CD14-positive monocyte (primary cell): ENCODE data around the gene ACP7. TPM values are rescaled to one million over a fixed set of nuclear protein-coding genes. Genes with fewer than 3 reads are reported as not detected.
"Not testable (repeated sequence)": the region's sequence is repeated elsewhere in the genome, so short reads cannot be mapped to it uniquely, and the experiment has no call there.

Experiments used
- DNase-seq, 3 donors: peaks; one replicate each; pipeline ENCODE4 v3.0.0-alpha.2; 2011 to 2022
- H2AFZ ChIP-seq: 2 replicates; pipeline ENCODE4 v1.6.0; 2012; ENCODE audit warnings: mild to moderate bottlenecking, low read depth, low read length, inconsistent platforms; ENCODE audit not compliant: insufficient read depth, poor library complexity, severe bottlenecking
- H3K27ac ChIP-seq, 2 donors: 1 replicate in 1 of 2; 2 replicates in 1 of 2; pipeline ENCODE4 v1.5.1; 2012 to 2013; ENCODE audit warnings: low read length in 2 of 2, control low read depth in 1 of 2, inconsistent platforms in 1 of 2, low read depth in 1 of 2, mild to moderate bottlenecking in 1 of 2
- H3K27me3 ChIP-seq, 2 donors: one replicate each; pipeline versions ENCODE4 v1.6.0 to v1.6.1; 2011 to 2013; ENCODE audit warnings: low read length in 2 of 2; ENCODE audit not compliant: control insufficient read depth in 2 of 2, insufficient read depth in 2 of 2
- H3K36me3 ChIP-seq, 2 donors: replicated peaks in 1 of 2; 1 replicate in 1 of 2; 2 replicates in 1 of 2; pipeline versions ENCODE4 v1.5.1 to v1.6.1; 2012 to 2013; ENCODE audit warnings: low read length in 2 of 2, control low read depth in 1 of 2, inconsistent platforms in 1 of 2, mild to moderate bottlenecking in 1 of 2; ENCODE audit not compliant: insufficient read depth in 2 of 2, control insufficient read depth in 1 of 2
- H3K4me1 ChIP-seq, 2 donors: 1 replicate in 1 of 2; 2 replicates in 1 of 2; pipeline versions ENCODE4 v1.5.1 to v1.6.1; 2012 to 2013; ENCODE audit warnings: low read length in 2 of 2, control low read depth in 1 of 2, inconsistent platforms in 1 of 2, mild to moderate bottlenecking in 1 of 2, moderate library complexity in 1 of 2; ENCODE audit not compliant: insufficient read depth in 2 of 2, control insufficient read depth in 1 of 2
- H3K4me2 ChIP-seq: replicated peaks from 2 replicates; pipeline ENCODE3; 2012; ENCODE audit warnings: low read length, moderate library complexity, mild to moderate bottlenecking; ENCODE audit not compliant: poor library complexity, severe bottlenecking; ENCODE audit errors: extremely low read depth
- H3K4me3 ChIP-seq, 3 experiments: fragments of 200-600 bp in 1 of 3; sonication (generic) in 1 of 3; replicated peaks in 1 of 3; 1 replicate in 2 of 3; 2 replicates in 1 of 3; pipeline ENCODE4 v1.5.1; 2011 to 2013; ENCODE audit warnings: low read length in 3 of 3, mild to moderate bottlenecking in 3 of 3, control low read depth in 2 of 3, low read depth in 2 of 3, inconsistent platforms in 1 of 3, moderate library complexity in 1 of 3
- H3K79me2 ChIP-seq: 2 replicates; pipeline ENCODE4 v1.6.0; 2012; ENCODE audit warnings: mild to moderate bottlenecking, control low read depth, inconsistent platforms, low read length, moderate library complexity; ENCODE audit not compliant: insufficient read depth
- H3K9ac ChIP-seq: 2 replicates; pipeline ENCODE4 v1.6.0; 2017; ENCODE audit warnings: low read length, mild to moderate bottlenecking; ENCODE audit not compliant: insufficient read depth, poor library complexity, severe bottlenecking
- H3K9me3 ChIP-seq, 2 donors: replicated peaks in 1 of 2; 1 replicate in 1 of 2; 2 replicates in 1 of 2; pipeline versions ENCODE4 v1.5.1 to v1.6.1; 2012 to 2013; ENCODE audit warnings: low read length in 2 of 2, control low read depth in 1 of 2; ENCODE audit not compliant: control insufficient read depth in 1 of 2, insufficient read depth in 1 of 2
- H4K20me1 ChIP-seq: 2 replicates; pipeline ENCODE4 v1.6.0; 2012; ENCODE audit warnings: mild to moderate bottlenecking, low read length, control low read depth, moderate library complexity; ENCODE audit not compliant: insufficient read depth
- H3K27ac Mint-ChIP-seq, 7 donors: one replicate each; pipeline ENCODE4 v1.8.0; 2020; ENCODE audit warnings: mild to moderate bottlenecking in 7 of 7, mixed read lengths in 7 of 7, moderate library complexity in 6 of 7, inconsistent platforms in 2 of 7
- H3K27me3 Mint-ChIP-seq, 3 donors: one replicate each; pipeline ENCODE4 v1.8.0; 2021 to 2022; ENCODE audit warnings: low read depth in 3 of 3, mild to moderate bottlenecking in 3 of 3, mixed read lengths in 3 of 3, moderate library complexity in 3 of 3, inconsistent platforms in 1 of 3
- H3K36me3 Mint-ChIP-seq, 2 donors: one replicate each; pipeline ENCODE4 v1.8.0; 2020; ENCODE audit warnings: mixed read lengths in 2 of 2, inconsistent platforms in 1 of 2, mild to moderate bottlenecking in 1 of 2
- H3K4me1 Mint-ChIP-seq: one replicate; pipeline ENCODE4 v1.8.0; 2020; ENCODE audit warnings: mild to moderate bottlenecking, mixed read lengths
- H3K4me3 Mint-ChIP-seq, 2 donors: one replicate each; pipeline ENCODE4 v1.8.0; 2020; ENCODE audit warnings: mild to moderate bottlenecking in 2 of 2, mixed read lengths in 2 of 2, moderate library complexity in 1 of 2
- H3K9me3 Mint-ChIP-seq, 7 donors: one replicate each; pipeline ENCODE4 v1.8.0; 2020 to 2022; ENCODE audit warnings: mixed read lengths in 7 of 7, mild to moderate bottlenecking in 6 of 7, moderate library complexity in 6 of 7, inconsistent platforms in 2 of 7
- CTCF ChIP-seq: fragments of 200-600 bp; IDR thresholded peaks from one replicate; pipeline ENCODE4 v1.8.0; 2022; ENCODE audit warnings: antibody characterized with exemption, mild to moderate bottlenecking
- WGBS: methylation state at CpG from one replicate; pipeline ENCODE4 v1.1.5; 2013; ENCODE audit warnings: missing lambda C conversion rate; ENCODE audit not compliant: insufficient coverage; 5-methylcytosine and 5-hydroxymethylcytosine counted together
- intact Hi-C, 2 donors: fragments of 100-400 bp; cut with micrococcal nuclease; formaldehyde crosslinking; loops; one replicate each; pipeline versions ENCODE4 v1.15.0 to v1.15.1; 2023
- polyA plus RNA-seq, 3 donors: library from polyadenylated mRNA; depleted of rRNA in 1 of 3; unstranded in 2 of 3; stranded (reverse) in 1 of 3; fragments of 300-500 nt in 2 of 3; fragments of >200 nt in 1 of 3; fragmentation: Illumina TruSeq in 2 of 3; gene quantifications; 1 replicate in 2 of 3; 2 replicates in 1 of 3; pipeline ENCODE4 v1.2.3, GENCODE V29; 2012 to 2021

The ACP7 gene
- polyA plus RNA-seq, 3 donors, result not detected

GRCh38 chr19:39113199-39113598 is 29.0 kb downstream of the ACP7 start:
- Mint-ChIP-seq H3K27me3 (peaks cover 6 to 14% (median 8%) of the 10 kb centered on the region in 3 donors), H3K27ac (no peak overlapping the region), H3K9me3 (no peaks in the 10 kb centered on the region), H3K4me3 (no peak overlapping the region), H3K36me3 (no peaks in the 10 kb centered on the region), H3K4me1 (peaks cover 4% of the 10 kb centered on the region)
- 85% methylated on average over 10 of the region's 10 CpGs for WGBS
- Histone ChIP-seq H3K4me3 (no peak overlapping the region), H2AFZ (no peak overlapping the region), H3K9ac (no peak overlapping the region), H4K20me1 (no peaks in the 10 kb centered on the region), H3K27me3 (no peaks in the 10 kb centered on the region), H3K4me1 (no peaks in the 10 kb centered on the region), H3K36me3 (no peaks in the 10 kb centered on the region), H3K4me2 (no peak overlapping the region), H3K27ac (no peak overlapping the region), H3K9me3 (no peaks in the 10 kb centered on the region), H3K79me2 (no peaks in the 10 kb centered on the region)
- no peak for TF ChIP-seq CTCF
- intact Hi-C loops, result no loop called here
- no peak for DNase-seq

GRCh38 chr19:39115105-39115847 is 31.1 kb downstream of the ACP7 start:
- peaks cover 6 to 18% (median 8%) of the 10 kb centered on the region in 3 donors for H3K27me3 Mint-ChIP-seq
- no peaks in the 10 kb centered on the region for H3K79me2 ChIP-seq
- H3K4me1 Mint-ChIP-seq, result peaks cover 4% of the 10 kb centered on the region
- H3K27me3 ChIP-seq, result no peaks in the 10 kb centered on the region
- no peak for TF ChIP-seq CTCF
- DNase-seq, result no peak
- no peak overlapping the region for H3K27ac ChIP-seq
- no peak overlapping the region for H3K4me3 Mint-ChIP-seq
- no peak overlapping the region for H2AFZ ChIP-seq
- intact Hi-C loops, result no loop called here
- 77% methylated on average over 8 of the region's 11 CpGs for WGBS
- H4K20me1 ChIP-seq, result no peaks in the 10 kb centered on the region
- no peaks in the 10 kb centered on the region for H3K36me3 ChIP-seq
- no peak overlapping the region for H3K27ac Mint-ChIP-seq
- no peaks in the 10 kb centered on the region for H3K9me3 Mint-ChIP-seq
- H3K4me3 ChIP-seq, result no peak overlapping the region
- no peak overlapping the region for H3K9ac ChIP-seq
- H3K9me3 ChIP-seq, result no peaks in the 10 kb centered on the region
- H3K36me3 Mint-ChIP-seq, result no peaks in the 10 kb centered on the region
- H3K4me2 ChIP-seq, result no peak overlapping the region
- H3K4me1 ChIP-seq, result no peaks in the 10 kb centered on the region

- H3K4me1 Mint-ChIP-seq, H3K9me3 Mint-ChIP-seq, H3K36me3 ChIP-seq, DNase-seq, H3K4me3 ChIP-seq, intact Hi-C loops, H3K27ac Mint-ChIP-seq, H4K20me1 ChIP-seq, H3K9ac ChIP-seq, H3K9me3 ChIP-seq, H3K4me2 ChIP-seq, H2AFZ ChIP-seq, H3K36me3 Mint-ChIP-seq, H3K4me3 Mint-ChIP-seq, H3K79me2 ChIP-seq, H3K27ac ChIP-seq, H3K27me3 ChIP-seq, H3K4me1 ChIP-seq: not testable (repeated sequence)
- 100% methylated on average over 2 of the region's 8 CpGs for WGBS
- H3K27me3 Mint-ChIP-seq, result peaks cover 4 to 14% (median 6%) of the 10 kb centered on the region in 3 donors
Observed at GRCh38 chr19:39117023-39117422, 32.9 kb downstream of the ACP7 start.
